Coronary artery (tissue), 2 donors: ENCODE measurements around the gene THSD7A.

ENCODE experiments used
- DNase-seq: peaks from one replicate; pipeline ENCODE4 v3.0.0-alpha.2; 2017; ENCODE audit warnings: low spot score
- H3K27ac ChIP-seq, 2 donors: fragments of 200-600 bp; sonication (generic); one replicate each; pipeline ENCODE4 v1.5.1; 2016 to 2019
- H3K4me3 ChIP-seq: fragments of 200-600 bp; sonication (generic); 2 replicates; pipeline ENCODE4 v1.5.1; 2016; ENCODE audit warnings: mild to moderate bottlenecking, moderate library complexity
- CTCF ChIP-seq: fragments of 200-600 bp; sonication (generic); IDR thresholded peaks from one replicate; pipeline ENCODE4 v1.5.1; 2019; ENCODE audit warnings: antibody characterized with exemption

Gene THSD7A

GRCh38 chr7:11746591-11746990 is 85.4 kb downstream of the THSD7A start:
- Histone ChIP-seq H3K4me3 (no peak overlapping the region), H3K27ac (no peak overlapping the region)
- no peak for TF ChIP-seq CTCF
- DNase-seq, result no peak

- TF ChIP-seq CTCF, result no peak
- H3K4me3 ChIP-seq, result no peak overlapping the region
- H3K27ac ChIP-seq, result no peak overlapping the region
- no peak for DNase-seq
Observed at GRCh38 chr7:11743548-11743947, 88.5 kb downstream of the THSD7A start.

GRCh38 chr7:11743016-11743415 is 89.0 kb downstream of the THSD7A start:
- no peak overlapping the region for H3K27ac ChIP-seq
- no peak for TF ChIP-seq CTCF
- no peak for DNase-seq
- no peak overlapping the region for H3K4me3 ChIP-seq

GRCh38 chr7:11742496-11742895 is 89.5 kb downstream of the THSD7A start:
- Histone ChIP-seq H3K4me3 (no peak overlapping the region), H3K27ac (no peak overlapping the region)
- DNase-seq, result no peak
- no peak for TF ChIP-seq CTCF

- no peak for TF ChIP-seq CTCF
- no peak for DNase-seq
- Histone ChIP-seq H3K4me3 (no peak overlapping the region), H3K27ac (no peak overlapping the region)
Observed at GRCh38 chr7:11737723-11738122, 94.3 kb downstream of the THSD7A start.

GRCh38 chr7:11732207-11732606 is 99.8 kb downstream of the THSD7A start:
- Histone ChIP-seq H3K4me3 (no peak overlapping the region), H3K27ac (no peak overlapping the region)
- no peak for TF ChIP-seq CTCF
- DNase-seq, result no peak

GRCh38 chr7:11730725-11731124 is 101.3 kb downstream of the THSD7A start:
- no peak for TF ChIP-seq CTCF
- H3K4me3 ChIP-seq, result no peak overlapping the region
- DNase-seq, result no peak
- H3K27ac ChIP-seq, result no peak overlapping the region
